ENCODE data around the gene COX20. TPM values are rescaled to one million over a fixed set of nuclear protein-coding genes. Genes with fewer than 3 reads are reported as not detected.

COX20 gene
- total RNA-seq, 1 experiment from 2014 or later: 38.0 TPM

DNA sequence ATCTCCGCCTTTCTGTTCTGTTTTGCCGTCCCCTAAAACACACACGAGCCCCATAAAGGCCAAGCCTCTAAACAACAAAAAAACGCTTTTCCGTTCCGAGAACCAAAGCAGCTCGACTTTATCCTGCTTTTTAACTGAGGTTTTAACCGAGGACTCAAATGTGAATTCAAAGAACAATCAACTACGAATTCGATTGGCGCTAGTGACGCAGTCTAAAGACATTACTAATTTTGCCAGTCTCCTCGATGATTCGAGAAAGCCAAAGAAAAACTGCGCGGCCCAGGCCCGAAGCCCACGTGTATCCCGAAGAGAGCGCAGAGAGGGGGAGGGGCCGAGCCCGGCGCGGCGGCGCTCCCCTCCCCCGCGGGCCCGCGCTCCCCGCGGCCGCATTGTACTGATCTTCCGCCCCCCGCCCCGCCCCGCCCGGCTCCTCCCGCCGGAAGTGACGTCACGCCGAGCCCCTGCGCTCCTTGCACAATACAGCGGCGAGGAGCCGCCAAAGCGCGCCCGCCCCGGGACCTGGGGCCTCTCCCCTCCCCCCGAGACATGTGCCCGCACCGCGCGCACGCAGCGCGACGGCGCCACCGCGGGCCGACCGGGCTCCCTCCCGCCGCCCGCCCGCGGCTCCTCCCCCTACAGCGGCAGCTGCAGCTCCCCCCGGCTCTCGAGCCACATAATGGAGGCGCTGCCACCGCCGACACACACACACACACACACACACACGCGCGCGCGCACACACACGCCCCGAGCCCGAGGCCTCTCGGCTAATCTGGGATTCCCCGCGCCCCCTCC is 27.4 kb downstream of the COX20 start:
- no peak overlapping the region for H2BK5ac ChIP-seq (ENCODE audit: insufficient read length, low read length)
- peak overlapping the region; percentile 2 for H3K23ac ChIP-seq (ENCODE audit: insufficient read length, low read depth, low read length)
- TF ChIP-seq, protein P1, sequence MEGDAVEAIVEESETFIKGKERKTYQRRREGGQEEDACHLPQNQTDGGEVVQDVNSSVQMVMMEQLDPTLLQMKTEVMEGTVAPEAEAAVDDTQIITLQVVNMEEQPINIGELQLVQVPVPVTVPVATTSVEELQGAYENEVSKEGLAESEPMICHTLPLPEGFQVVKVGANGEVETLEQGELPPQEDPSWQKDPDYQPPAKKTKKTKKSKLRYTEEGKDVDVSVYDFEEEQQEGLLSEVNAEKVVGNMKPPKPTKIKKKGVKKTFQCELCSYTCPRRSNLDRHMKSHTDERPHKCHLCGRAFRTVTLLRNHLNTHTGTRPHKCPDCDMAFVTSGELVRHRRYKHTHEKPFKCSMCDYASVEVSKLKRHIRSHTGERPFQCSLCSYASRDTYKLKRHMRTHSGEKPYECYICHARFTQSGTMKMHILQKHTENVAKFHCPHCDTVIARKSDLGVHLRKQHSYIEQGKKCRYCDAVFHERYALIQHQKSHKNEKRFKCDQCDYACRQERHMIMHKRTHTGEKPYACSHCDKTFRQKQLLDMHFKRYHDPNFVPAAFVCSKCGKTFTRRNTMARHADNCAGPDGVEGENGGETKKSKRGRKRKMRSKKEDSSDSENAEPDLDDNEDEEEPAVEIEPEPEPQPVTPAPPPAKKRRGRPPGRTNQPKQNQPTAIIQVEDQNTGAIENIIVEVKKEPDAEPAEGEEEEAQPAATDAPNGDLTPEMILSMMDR (conservative IDR thresholded peaks at IDR 0.05): no peak
- no peaks in the 10 kb centered on the region for H4K20me1 ChIP-seq (ENCODE audit: control insufficient read depth, insufficient read depth, insufficient read length)
- peak overlapping the region; percentile 98 for H3K4me2 ChIP-seq (ENCODE audit: insufficient read depth, insufficient read length, low read length)
- H3K27ac ChIP-seq (ENCODE audit: insufficient read length, low read depth, low read length): peak overlapping the region; percentile 94
- H2BK120ac ChIP-seq (ENCODE audit: low read depth, low read length, poor library complexity, severe bottlenecking): no peak overlapping the region
- H4K91ac ChIP-seq (ENCODE audit: insufficient read length, low read depth, low read length): no peak overlapping the region
- H4K5ac ChIP-seq (ENCODE audit: insufficient read length, low read depth, low read length): peak overlapping the region; percentile 1
- H3T11ph ChIP-seq (ENCODE audit: low read length): peak overlapping the region; percentile 1
- H3K23me2 ChIP-seq (ENCODE audit: insufficient read length, low read depth, low read length, poor library complexity, severe bottlenecking): peaks cover 14% of the 10 kb centered on the region
- H3K4me1 ChIP-seq (ENCODE audit: insufficient read depth, low read length): no peaks in the 10 kb centered on the region
- Mint-ChIP-seq H3K9me3 (peaks cover 0 to 4% of the 10 kb centered on the region in 2 experiments; a peak in 2 of 5 replicates), H3K27ac (peak overlapping the region; percentile 94 to 97 (median 97)), H3K4me3 (peak overlapping the region; percentile 92 to 96), H3K36me3 (ENCODE audit: insufficient read depth in 1 of 3, low read depth in 3 of 3) (peaks cover 50 to 55% (median 55%) of the 10 kb centered on the region in 3 experiments), H3K27me3 (ENCODE audit: low read depth) (peaks cover 2% of the 10 kb centered on the region; the same call in 1 of the 2 replicates), H3K4me1 (peaks cover 27 to 41% of the 10 kb centered on the region in 2 experiments)
- H2BK20ac ChIP-seq (ENCODE audit: low read depth, low read length, poor library complexity, severe bottlenecking): no peak overlapping the region
- no peak overlapping the region for H2AFZ ChIP-seq (ENCODE audit: low read length)
- no peaks in the 10 kb centered on the region for H3K9me3 ChIP-seq (ENCODE audit: control insufficient read depth, low read depth, low read length)
- WGBS (ENCODE audit: extremely low coverage, insufficient read length, low lambda C conversion rate): no CpG with 5 or more reads among the region's 87 CpGs
- no peak overlapping the region for H2AK5ac ChIP-seq (ENCODE audit: insufficient read length, low read length)
- peak overlapping the region; percentile 99; the same call in 1 of the 2 replicates for H3K14ac ChIP-seq (ENCODE audit: insufficient read depth, low read length)
- peaks cover 41% of the 10 kb centered on the region for H3K79me2 ChIP-seq (ENCODE audit: insufficient read depth, low read length)
- H4K8ac ChIP-seq (replicated peaks; ENCODE audit: insufficient read length, low read depth, low read length): no peak overlapping the region
- peak; percentile 95 for DNase-seq
- no peaks in the 10 kb centered on the region for H3K27me3 ChIP-seq (ENCODE audit: insufficient read depth, low read length)
- peak overlapping the region; percentile 99 for H3K9ac ChIP-seq (ENCODE audit: extremely low read depth, insufficient read length, low read length)
- peaks cover 3% of the 10 kb centered on the region for H3K79me1 ChIP-seq (ENCODE audit: insufficient read depth, low read depth, low read length, poor library complexity, severe bottlenecking)
- peak overlapping the region; percentile 51 for H3K18ac ChIP-seq (ENCODE audit: insufficient read length, low read depth, low read length)
- H2BK15ac ChIP-seq (ENCODE audit: low read depth, low read length): no peak overlapping the region; the same call in 1 of the 2 replicates
- H2BK12ac ChIP-seq (ENCODE audit: insufficient read length, low read depth, low read length): no peak overlapping the region
- no peak overlapping the region for H3K56ac ChIP-seq (ENCODE audit: insufficient read length, low read depth, low read length)
- H3K4ac ChIP-seq (ENCODE audit: low read depth, low read length): no peak overlapping the region

Data from H9 (cell line).